Stimulated activated CD4-positive, alpha-beta T cell treated with anti-CD3 and anti-CD28 coated beads, Interleukin-15, amount 100 ng/mL, for 1 hour (primary cell): ENCODE measurements around the gene PCID2.
A peak's percentile ranks its signal among the peaks of the same experiment; 100 is the strongest.

ENCODE experiments used
- DNase-seq, 2 donors: peaks; one replicate each; pipeline ENCODE4 v3.0.0-alpha.2; 2020; ENCODE audit warnings: low read depth in 1 of 2, low spot score in 1 of 2

The PCID2 gene

DNA sequence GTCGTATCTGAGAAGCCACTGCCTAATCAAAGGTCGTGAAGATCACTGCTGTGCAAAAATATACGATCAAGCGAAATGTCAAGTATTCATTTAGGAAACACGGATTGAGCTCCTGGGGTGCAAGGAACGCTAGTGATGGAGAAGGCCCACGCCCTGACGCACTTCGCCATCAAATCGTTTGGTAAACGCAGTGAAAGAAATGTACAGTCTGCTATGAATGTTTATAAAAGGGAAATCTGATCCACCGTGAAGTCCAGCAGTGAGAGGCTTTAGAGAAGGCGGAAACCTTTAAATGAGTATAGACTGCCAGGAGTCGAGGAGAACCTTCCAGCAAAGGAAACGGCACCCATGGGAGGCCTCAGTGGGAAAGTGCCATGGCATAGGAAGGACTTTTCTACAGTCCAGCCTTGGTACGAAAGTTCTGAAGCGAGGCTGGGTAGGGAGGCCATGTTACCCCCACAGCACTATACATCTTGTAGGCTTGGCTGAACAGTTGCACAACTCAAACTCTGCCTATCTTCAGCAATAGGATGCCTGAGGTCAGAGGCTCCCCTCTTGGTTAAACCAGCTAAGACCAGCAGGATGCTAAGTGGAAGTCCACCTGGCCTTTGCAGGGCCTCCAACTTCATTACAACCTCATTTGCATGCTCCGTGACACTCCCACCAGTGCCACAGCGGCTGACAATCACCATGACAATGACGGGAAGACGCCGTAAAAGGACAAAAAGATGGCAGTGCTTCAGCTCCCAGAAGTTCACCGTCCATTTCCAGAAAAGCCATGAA is 20.4 kb downstream of the PCID2 start:
- no peak for DNase-seq

DNA sequence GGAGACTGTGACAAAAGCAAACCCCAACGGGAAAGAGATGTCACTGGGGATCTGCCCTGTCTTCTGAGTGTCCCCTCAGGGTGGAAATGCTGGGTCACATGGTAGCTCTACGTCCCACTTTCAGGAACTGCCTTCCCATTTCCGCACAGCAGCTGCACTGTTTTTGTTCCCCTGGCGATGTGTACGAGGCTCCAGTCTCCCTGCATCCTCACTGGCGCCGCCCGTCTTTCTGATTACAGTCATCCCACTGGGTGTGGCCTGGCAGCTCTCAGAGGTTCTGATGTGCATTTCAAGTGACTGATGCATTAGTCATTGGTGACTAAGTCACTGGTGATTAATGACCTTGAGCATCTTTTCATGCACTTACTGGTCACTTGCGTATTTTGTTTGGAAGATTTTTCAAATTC is 21.2 kb downstream of the PCID2 start:
- peak in 1 of 2 donors; percentile 48 for DNase-seq

DNA sequence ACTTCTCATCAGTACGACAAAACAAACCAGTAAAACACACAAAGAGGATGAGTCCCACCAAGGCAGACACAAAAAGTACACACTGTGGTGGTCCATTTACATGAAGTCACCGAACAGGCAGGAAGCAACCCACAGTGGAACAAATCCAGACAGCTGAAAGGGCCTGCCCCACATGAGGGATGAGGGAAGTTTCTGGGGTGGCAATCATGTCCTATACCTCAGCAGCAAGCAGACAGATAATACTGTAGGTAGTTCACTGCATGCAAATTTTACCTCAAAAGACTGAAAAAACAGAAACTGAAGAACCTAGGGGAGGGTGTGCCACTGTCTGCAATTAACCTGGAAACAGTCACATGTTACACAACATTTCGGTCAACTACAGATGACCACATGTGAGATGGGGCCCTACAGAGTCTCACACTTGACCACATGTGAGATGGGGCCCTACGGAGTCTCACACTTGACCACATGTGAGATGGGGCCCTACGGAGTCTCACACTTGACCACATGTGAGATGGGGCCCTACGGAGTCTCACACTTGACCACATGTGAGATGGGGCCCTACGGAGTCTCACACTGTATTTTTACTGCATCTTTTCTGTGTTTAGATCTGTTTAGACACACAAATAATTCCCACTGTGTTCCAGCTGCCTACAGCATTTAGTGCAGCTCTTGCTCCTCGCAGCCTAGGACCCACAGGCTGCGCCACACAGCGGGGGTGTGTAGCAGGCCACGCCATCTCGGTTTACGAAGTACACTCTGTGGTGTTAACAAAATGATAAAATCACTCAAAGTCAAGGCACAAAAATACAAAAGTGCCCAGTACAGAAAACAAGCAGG is 22.2 kb downstream of the PCID2 start:
- DNase-seq: no peak

DNA sequence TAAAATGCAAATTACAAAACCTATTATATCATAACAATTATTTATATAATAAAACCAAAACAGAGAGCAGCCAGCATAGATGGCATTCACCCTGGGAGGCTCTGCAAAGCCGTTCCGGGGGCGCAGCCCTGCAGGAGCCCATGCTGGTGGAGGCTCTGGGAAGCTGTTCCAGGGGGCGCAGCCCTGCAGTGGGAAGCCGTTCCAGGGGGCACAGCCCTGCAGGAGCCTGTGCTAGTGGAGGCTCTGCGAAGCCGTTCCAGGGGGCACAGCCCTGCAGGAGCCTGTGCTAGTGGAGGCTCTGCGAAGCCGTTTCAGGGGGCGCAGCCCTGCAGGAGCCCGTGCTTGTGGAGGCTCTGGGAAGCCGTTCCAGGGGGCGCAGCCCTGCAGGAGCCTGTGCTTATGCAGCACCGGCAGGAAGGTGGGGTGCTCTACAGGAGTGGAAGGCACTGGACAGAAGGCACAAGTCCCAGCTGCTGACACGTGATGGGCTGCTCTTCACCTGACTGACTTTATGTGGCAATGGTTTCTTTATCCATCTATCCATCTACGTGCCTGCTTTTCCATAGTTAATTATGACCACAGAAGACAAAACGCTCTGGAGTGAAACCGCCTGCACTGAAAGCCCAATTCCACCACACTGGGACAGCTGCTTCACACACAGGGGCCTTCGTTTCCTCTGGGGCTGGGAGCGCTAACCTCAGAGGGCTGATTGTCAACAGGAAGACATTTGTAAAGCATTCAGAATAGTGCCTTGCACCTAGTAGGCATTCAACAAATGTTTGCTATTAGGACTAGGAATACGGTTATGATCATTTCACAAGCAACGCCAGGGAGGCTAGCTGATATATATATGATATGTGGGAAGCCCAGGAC is 23.7 kb downstream of the PCID2 start:
- no peak for DNase-seq

DNA sequence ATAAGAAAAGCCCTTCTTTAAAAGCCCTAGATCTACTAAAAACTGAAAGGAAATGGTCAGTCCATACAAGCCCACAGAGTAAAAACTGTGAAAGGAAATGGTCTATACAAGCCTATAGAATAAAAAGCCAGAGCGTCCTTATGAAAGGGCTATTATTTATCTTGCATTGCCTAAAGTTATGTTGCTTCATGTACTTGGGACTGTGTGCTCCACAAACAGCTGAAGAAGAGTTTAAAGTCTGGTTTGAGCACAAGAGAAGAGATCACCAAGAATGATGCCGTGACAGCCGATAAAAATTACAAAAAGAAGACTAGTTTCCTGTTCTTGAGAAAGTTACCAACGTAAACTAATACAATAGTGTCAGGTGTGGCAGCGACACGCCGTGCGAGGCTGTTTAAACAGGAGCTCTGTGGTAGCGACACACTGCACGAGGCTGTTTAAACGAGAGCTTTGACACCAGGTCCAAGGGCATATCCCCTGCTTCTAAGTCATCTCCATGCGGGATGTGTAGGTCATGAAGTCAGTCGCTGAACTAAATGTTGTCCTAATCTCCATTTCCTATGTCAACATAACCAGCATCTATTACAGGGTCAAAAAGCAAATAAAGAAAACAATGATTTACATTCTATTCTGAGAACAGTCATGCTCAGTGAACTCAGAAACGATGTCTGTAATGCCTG is 24.9 kb downstream of the PCID2 start:
- no peak for DNase-seq

DNA sequence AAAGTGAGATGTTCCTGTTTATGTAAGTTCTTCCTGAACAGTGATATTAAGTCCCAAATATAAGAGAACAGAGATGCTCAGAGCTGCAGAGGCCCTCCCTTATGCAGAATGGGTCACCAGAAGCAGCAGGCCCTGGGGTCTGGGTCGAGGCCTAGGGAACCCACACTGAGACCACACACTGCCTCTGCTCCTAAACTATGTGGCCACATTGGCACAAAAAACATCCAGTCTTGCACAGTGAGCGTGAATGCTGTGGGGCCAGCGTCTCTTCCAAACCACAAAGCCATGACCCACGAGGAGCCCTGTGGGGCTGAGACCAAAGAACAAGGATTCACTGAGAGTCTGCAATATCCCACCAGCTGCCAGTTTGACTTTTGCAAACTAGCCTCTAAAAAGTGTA is 26.4 kb downstream of the PCID2 start:
- no peak for DNase-seq

DNA sequence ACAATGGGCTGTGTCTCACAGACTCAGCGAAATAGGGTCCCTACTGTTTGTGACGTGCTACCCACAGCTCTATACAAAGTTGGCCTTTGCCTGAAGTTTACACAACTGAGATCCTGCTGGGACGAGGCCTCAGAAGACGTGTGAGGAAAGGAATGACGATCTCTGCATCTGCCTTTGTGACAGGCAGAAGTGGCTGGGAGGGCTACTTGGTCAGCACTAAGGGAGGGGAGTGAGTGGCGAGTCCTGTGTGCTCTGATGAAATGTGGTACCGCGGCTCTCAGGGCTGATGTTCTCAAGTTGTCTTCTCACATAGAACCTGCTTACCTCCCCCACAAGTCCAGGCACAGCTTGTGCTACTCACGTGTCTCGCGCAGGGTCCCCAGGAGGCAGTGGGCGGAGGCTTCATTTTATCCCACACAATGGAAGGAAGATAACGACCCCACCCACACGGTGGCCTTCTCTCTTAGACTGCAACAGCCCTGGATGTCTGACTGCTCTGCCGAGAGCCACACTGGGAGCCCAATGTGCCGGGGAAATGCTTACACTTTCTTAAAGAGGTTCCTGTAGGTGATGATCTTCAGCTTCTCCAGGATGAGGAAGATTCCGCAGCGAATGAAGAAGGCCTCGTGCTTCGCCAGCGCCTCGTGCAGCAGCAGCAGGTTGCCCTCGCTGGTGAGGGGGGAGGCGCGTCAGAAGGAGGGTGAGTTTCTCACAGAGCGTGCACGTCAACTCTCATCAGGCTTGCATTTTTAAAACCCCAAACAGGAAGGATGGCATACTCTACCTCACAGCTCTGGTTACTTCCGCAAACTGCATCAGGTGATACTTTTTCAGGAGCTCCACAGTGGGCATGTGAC is 28.9 kb downstream of the PCID2 start:
- DNase-seq: no peak

DNA sequence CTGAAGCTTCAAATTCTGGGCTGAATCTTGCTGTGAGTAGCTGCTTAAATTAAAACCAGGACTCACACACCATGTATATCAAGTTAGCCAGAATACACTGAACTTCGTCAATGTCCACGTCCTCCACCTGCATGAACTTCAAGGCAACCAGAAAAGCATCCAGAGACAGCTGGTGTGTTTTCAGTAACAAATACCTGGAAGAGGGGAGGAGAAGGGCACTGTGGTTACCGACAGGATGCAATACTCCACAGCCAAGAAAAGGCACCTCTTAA is 29.6 kb downstream of the PCID2 start:
- DNase-seq: no peak

DNA sequence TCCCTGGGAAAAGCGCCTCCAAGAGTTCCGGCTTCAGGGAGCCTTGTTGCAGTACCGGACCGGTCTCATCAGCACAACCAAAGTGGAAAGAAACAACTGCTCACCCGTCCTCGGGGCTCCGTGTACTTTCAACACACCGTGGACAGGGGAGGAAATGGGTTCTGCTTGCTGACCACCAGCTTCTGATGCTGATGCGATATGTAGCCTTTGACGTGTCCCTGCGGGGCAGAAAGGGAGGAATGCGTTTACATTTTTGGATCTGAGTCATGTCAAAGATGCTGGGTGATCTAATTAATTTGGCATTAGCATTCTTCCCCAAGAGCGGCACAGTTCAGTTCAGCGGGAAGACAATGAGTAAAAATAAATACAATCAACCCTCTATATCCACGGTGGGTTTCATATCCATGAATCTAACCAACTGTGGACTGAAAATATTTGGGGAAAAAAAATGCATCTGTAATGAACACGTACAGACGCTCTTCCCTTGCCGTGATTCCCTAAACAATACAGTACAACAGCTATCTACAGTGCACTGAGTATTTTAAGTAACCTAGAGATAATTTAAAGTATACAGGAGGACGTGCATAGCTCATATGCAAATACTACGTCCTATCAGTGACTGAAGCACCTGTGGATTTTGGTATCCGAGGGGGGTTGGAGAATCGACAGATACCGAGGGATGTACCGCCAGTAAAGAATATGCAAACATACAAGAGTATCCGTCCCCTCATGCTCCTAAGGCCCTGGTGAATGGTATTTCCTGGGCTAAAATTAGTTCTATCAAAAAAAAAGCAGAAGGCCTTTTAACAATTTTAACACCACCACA is 30.2 kb downstream of the PCID2 start:
- DNase-seq: no peak

DNA sequence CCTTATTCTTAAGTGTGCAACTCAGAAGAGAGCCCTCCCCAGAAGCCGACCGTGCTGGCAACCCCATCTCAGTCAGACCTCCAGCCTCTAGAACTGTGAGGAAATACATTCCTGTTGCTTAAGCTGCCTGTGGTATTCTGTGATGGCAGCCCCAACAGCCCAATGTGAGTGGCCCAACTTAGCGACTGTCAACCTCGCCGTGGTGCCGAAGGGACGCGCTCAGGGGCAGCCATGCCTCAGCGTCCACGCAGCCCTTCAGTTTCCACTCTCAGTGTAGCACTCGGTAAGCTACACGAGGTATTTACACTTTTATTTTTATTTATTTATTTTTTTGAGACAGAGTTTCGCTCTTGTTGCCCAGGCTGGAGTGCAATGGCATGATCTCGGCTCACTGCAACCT is 31.6 kb downstream of the PCID2 start:
- no peak for DNase-seq

DNA sequence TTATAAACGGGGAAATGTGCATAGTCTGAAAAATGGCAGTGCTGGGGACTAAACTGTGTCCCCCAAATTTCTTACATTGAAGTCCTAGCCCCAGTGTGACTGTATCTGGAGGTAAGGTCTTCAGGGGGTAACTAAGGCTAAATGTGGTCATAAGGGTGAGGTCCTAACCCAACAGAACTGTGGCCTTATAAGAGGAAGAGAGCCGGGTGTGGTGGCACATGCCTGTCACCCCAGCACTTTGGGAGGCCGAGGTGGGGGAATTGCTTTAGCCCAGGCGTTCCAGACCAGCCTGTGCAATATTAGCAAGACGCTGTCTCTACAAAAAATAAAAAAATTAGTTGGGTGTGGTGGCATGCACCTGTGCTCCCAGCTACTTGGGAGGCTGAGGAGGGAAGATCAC is 32.2 kb downstream of the PCID2 start:
- DNase-seq: no peak

DNA sequence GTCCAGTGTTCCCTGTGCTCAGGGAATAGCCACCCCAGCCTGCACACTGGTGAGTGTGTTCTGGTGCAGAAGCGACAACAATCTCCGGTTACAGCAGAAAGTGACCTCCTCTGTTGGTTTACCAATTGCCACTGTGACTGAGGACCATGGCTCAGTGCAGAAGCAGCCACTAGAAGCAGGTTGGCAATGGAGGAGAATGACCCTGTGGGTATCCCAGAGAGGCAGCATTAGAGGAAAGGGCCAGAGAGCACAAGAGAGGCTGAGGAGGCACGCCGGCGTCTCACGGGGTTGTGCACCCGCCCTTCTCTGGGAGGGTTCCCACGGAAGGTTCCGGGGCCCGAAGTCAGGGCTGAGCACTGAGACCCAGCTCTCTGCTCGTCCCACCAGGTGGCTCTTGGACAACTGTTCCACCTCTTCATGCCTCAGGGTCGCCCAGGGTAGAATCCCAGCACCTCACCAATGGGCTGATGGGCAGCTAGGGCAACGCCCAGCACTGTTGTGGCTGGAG is 36.0 kb downstream of the PCID2 start:
- DNase-seq: no peak

DNA sequence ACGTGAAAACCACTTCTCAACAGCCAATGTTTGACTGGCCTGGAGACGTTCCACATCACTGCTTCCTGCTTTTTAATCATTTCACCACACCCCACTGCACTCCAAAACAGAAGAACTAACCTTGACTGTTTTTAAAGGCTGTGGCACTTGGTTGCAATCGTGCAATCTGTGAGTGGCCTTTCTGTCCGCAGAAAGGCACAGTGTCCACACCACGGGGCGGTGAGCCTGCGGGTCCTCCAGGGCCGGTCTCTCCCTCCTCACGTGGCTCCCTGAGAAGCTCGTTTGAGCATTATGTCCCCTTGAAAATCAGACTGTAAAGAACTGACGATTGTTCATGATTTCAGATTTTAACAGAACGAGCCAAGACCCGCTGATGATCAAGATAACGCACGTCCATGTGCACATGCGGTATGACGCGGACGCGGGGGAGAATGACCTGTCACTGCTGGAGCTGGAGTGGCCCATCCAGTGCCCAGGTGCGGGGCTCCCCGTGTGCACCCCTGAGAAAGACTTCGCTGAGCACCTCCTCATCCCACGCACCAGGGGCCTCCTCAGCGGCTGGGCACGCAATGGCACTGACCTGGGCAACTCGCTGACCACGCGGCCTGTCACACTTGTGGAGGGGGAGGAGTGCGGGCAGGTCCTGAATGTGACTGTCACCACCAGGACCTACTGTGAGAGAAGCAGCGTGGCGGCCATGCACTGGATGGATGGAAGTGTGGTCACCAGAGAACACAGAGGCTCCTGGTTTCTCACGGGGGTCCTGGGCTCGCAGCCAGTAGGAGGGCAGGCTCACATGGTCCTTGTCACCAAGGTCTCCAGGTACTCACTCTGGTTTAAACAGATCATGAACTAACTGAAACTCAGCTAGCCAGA is 37.0 kb downstream of the PCID2 start:
- DNase-seq: no peak

DNA sequence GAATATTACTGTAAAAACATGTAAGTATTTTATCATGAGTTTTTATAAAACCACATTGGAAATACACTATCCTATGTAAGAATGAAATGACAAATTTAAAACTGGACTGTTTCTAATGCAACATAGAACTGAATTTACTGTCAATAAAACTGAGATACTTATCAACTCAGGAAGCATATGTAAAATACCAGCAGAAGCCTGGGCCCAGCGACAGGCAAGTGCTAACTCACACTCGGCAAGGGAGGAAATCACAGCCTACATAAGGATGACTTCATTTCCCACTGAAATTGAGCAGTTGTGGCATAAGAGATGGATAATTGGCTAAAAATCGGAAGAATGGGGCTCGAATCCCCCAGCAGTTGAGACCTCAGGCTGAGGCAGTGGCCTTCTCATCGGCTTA is 38.0 kb downstream of the PCID2 start:
- no peak for DNase-seq

DNA sequence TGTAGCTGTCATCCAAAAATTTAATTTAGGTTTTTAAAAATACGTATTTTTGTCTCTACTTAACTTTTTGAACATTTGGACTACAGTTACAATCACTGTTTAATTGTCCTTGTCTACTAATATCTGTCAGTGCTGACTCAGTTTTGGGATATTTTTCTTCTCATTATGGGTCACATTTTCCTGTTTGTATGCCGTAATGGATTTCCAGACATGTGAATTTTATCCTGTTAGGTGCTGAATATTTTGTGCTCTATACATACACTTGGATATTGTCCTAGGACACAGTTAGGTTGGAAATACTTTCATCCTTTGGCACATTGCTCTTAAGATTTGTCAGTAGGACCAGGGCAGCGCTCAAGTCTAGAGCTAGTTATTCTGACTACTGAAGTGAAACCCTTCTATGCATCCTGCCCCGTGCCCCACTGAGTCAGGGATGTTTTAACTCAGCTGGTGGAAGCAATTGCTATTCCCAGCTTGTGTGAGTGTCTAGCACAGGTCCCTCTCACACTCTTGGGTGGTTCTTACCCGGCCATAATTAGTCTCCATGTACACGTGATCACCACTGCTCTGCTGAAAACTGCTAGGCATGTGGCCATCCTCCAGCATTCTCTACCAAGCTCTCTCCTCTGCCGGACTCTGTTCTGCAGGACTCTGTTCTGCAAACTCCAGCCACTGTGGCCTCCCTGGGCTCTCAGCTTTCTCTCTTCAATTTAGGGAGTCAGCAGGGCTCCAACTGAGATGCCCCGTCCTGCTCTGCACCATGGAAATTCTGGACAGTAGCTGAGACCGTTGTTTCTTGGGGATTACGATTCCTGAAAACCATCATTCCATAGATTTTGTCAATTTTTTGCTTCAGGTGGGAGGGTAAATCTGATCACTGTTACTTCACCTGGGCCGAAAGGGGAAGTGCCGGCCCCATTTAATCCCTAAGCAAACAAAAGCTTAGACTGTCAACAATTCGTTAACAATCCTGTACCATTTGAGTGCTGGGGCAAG is 38.9 kb downstream of the PCID2 start:
- no peak for DNase-seq

DNA sequence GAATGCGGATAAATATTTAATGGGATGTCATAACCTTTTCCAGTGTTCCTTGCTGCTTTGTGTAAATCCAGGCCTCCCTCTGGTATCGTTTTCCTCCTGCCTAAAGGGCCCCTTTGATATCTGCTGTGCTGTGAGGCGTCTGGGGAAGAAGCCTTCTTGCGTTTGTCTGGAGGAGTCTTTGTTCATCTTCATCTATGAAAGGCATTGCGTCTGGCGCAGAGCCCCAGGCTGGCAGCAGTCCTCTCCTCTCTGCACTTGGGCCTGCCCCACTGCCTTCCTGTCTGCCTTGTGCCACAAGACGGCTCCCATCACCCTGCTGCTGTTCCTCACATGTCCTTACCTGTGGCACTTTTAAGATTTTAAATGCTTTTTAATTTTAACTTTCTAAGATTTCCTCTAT is 40.3 kb downstream of the PCID2 start:
- DNase-seq: no peak

DNA sequence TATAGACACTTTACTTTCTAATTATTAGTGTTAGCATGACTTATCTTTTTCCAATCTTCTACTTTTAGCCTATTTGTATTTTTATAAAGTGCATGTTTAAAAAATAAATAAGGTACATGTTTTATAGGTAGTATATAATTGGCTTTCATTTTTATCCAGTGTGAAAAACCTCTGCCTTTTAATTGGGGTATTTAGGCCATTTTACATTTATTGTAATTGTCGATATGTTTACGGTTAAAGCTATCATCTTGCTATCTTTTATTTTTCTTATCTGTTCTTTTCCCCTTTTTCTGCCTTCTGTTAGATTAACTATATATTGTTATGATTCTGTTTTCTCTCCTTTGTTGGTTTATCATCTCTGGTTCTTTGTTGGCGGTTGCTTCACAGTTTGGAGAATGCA is 40.9 kb downstream of the PCID2 start:
- DNase-seq: no peak
